PC-9 (cell line): ENCODE data around the gene SH3GL2. TPM values are rescaled to one million over a fixed set of nuclear protein-coding genes. Genes with fewer than 3 reads are reported as not detected.

Experiments used
- BruUV-seq: library from RNA; stranded (reverse); fragments of 400-500 nt; replicated peaks from 2 replicates; lab custom pipeline; 2021; lab: Mats Ljungman, UMichigan
- CTCF ChIA-PET: fragments of 300-600 bp; sonication (Branson Sonifier 250); formaldehyde crosslinking; loops from one replicate; lab custom pipeline; 2022; ENCODE audit warnings: antibody characterized with exemption; lab: Charles Lee
- POLR2A ChIA-PET: fragments of 300-600 bp; sonication (Branson Sonifier 250); formaldehyde crosslinking; loops from one replicate; lab custom pipeline; 2022; ENCODE audit warnings: antibody characterized with exemption; ENCODE audit not compliant: unreplicated experiment; lab: Charles Lee
- DNase-seq, 2 experiments: peaks; one replicate each; pipeline versions ENCODE4 v3.0.0 to v3.0.0-alpha.2; 2015 to 2022; ENCODE audit warnings: mixed read lengths in 1 of 2
- H2AFZ ChIP-seq: fragments of 200-600 bp; sonication (generic); 2 replicates; pipeline ENCODE4 v1.8.1; 2017; ENCODE audit warnings: antibody characterized with exemption
- H3F3A ChIP-seq: fragments of 200-600 bp; sonication (generic); 2 replicates; pipeline ENCODE4 v1.8.1; 2017; ENCODE audit warnings: antibody characterized with exemption, mild to moderate bottlenecking, low read depth; ENCODE audit not compliant: insufficient read depth
- H3K27ac ChIP-seq: fragments of 200-600 bp; sonication (generic); 2 replicates; pipeline ENCODE4 v1.6.1; 2016; ENCODE audit warnings: mixed run types
- H3K27me3 ChIP-seq: fragments of 200-600 bp; sonication (generic); 2 replicates; pipeline ENCODE4 v1.6.1; 2016; ENCODE audit warnings: low read depth, mixed run types; ENCODE audit not compliant: insufficient read depth
- H3K36me3 ChIP-seq: fragments of 200-600 bp; sonication (generic); 2 replicates; pipeline ENCODE4 v1.6.1; 2016; ENCODE audit warnings: low read depth, mixed run types
- H3K4me1 ChIP-seq: fragments of 200-600 bp; sonication (generic); replicated peaks from 2 replicates; pipeline ENCODE4 v1.6.1; 2016; ENCODE audit warnings: mixed run types; ENCODE audit not compliant: insufficient read depth
- H3K4me2 ChIP-seq: fragments of 200-600 bp; sonication (generic); 2 replicates; pipeline ENCODE4 v1.6.1; 2017; ENCODE audit warnings: mixed run types
- H3K4me3 ChIP-seq: fragments of 200-600 bp; sonication (generic); 2 replicates; pipeline ENCODE4 v1.6.1; 2016; ENCODE audit warnings: mixed run types
- H3K79me2 ChIP-seq: fragments of 200-600 bp; sonication (generic); 2 replicates; pipeline ENCODE4 v1.6.1; 2017; ENCODE audit warnings: low read depth, mixed run types
- H3K9me2 ChIP-seq: fragments of 200-600 bp; sonication (generic); 2 replicates; pipeline ENCODE4 v1.8.1; 2017; ENCODE audit warnings: mild to moderate bottlenecking; ENCODE audit not compliant: insufficient read depth
- H3K9me3 ChIP-seq: fragments of 200-600 bp; sonication (generic); 2 replicates; pipeline ENCODE4 v1.8.1; 2016; ENCODE audit warnings: low read depth; ENCODE audit not compliant: insufficient read depth
- H4K20me1 ChIP-seq: fragments of 200-600 bp; sonication (generic); 2 replicates; pipeline ENCODE4 v1.8.1; 2017; ENCODE audit not compliant: insufficient read depth
- EZH2 ChIP-seq: fragments of 200-600 bp; sonication (generic); IDR thresholded peaks from 2 replicates; pipeline ENCODE4 v1.8.0; 2017; ENCODE audit warnings: antibody characterized with exemption, low read depth
- intact Hi-C: fragments of 100-400 bp; cut with micrococcal nuclease; formaldehyde crosslinking; loops from one replicate; pipeline ENCODE4 v1.10.0; 2022; ENCODE audit not compliant: unreplicated experiment
- total RNA-seq: library from RNA; stranded (reverse); gene quantifications from 2 replicates; pipeline ENCODE4 v1.2.3, GENCODE V29; 2021
- TF ChIP-seq, protein P1 (sequence below): fragments of 200-600 bp; sonication (generic); conservative IDR thresholded peaks from 2 replicates; pipeline ENCODE4 v1.6.1; 2017; ENCODE audit warnings: mixed run types, antibody characterized with exemption, mild to moderate bottlenecking, moderate library complexity

SH3GL2 gene
- total RNA-seq, 1 experiment from 2014 or later: not detected

DNA sequence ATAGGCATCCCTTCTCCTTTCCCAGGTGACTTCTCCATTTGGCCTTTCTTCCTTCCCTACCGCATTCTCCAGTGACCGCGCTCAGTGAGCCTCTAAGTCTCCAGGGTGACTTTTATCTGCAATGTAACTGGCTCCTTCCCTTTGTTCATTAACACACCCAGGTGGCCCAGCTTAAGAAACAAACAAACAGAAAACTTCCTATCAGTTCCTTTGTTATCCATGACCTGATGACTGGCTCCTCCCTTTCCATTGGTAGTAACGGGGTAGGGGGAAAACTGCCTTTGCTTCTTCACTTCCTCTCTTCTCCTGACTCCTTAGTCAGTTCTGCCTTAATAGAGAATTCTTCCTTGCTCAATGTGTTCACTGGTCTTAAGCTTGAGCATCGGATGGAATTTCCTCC lies 7.0 kb upstream of the SH3GL2 start:
- no peak overlapping the region for H3K4me3 ChIP-seq
- intact Hi-C loops: no loop called here
- no peak for DNase-seq
- H3K79me2 ChIP-seq: no peaks in the 10 kb centered on the region
- H3K9me3 ChIP-seq: no peaks in the 10 kb centered on the region
- no peaks in the 10 kb centered on the region for H3K36me3 ChIP-seq
- H3K4me1 ChIP-seq: no peaks in the 10 kb centered on the region
- no peak overlapping the region for H3K4me2 ChIP-seq
- no peak overlapping the region for H3K27ac ChIP-seq
- TF ChIP-seq, protein P1, sequence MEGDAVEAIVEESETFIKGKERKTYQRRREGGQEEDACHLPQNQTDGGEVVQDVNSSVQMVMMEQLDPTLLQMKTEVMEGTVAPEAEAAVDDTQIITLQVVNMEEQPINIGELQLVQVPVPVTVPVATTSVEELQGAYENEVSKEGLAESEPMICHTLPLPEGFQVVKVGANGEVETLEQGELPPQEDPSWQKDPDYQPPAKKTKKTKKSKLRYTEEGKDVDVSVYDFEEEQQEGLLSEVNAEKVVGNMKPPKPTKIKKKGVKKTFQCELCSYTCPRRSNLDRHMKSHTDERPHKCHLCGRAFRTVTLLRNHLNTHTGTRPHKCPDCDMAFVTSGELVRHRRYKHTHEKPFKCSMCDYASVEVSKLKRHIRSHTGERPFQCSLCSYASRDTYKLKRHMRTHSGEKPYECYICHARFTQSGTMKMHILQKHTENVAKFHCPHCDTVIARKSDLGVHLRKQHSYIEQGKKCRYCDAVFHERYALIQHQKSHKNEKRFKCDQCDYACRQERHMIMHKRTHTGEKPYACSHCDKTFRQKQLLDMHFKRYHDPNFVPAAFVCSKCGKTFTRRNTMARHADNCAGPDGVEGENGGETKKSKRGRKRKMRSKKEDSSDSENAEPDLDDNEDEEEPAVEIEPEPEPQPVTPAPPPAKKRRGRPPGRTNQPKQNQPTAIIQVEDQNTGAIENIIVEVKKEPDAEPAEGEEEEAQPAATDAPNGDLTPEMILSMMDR: no peak
- TF ChIP-seq EZH2: no peak
- H3K27me3 ChIP-seq: peaks cover 16% of the 10 kb centered on the region
- BruUV-seq: no TSS peak
- POLR2A ChIA-PET: no interaction called here
- no peaks in the 10 kb centered on the region for H3F3A ChIP-seq
- no peak overlapping the region for H2AFZ ChIP-seq
- H4K20me1 ChIP-seq: no peaks in the 10 kb centered on the region
- H3K9me2 ChIP-seq: no peaks in the 10 kb centered on the region
- CTCF ChIA-PET: no interaction called here

DNA sequence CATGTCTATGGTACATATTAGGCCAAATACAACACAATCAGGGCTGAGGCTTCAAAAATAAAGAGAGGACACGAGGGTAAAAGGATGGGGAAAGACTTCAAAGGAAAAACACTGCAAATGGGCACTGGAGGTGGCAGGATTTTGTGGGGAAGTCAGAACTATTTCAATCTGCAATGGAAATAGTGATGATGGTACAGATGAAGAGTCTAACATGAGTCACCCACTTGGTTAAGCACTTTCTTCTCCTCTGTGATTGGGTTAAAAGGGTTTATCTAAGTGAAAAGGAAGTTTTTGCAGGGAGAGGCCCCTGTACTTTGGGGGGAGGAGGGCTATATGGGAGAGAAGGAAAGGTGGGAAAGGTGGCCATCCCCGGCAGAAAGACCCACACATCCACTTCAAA lies 4.5 kb upstream of the SH3GL2 start:
- Histone ChIP-seq H3K27ac (no peak overlapping the region), H3K9me3 (no peaks in the 10 kb centered on the region), H3K4me2 (no peak overlapping the region), H3K4me1 (no peaks in the 10 kb centered on the region), H3K36me3 (no peaks in the 10 kb centered on the region), H3K79me2 (no peaks in the 10 kb centered on the region), H3K4me3 (no peak overlapping the region), H3K27me3 (peaks cover 16% of the 10 kb centered on the region), H3K9me2 (no peaks in the 10 kb centered on the region), H3F3A (no peaks in the 10 kb centered on the region), H4K20me1 (no peaks in the 10 kb centered on the region), H2AFZ (no peak overlapping the region)
- TF ChIP-seq EZH2: no peak
- TF ChIP-seq, protein P1: no peak
- POLR2A ChIA-PET: no interaction called here
- no peak for DNase-seq
- BruUV-seq: no TSS peak
- intact Hi-C loops: no loop called here
- CTCF ChIA-PET: no interaction called here

DNA sequence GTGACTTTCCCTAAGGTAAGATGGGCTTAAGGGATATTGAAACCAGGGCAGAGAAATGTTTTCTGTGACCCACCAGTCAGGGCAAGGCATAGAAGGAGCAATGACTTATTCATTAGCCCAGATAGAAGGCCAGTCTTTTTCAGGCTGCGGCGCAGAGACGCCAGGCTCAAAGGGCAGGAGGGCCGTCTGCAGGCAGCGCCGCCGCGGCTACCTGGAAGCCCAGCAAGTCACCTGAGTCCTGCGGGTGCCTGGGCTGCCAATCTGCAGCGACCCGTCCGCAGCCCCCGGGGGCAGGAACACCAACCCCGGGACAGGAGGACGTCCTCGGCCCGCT lies 322 bp upstream of the SH3GL2 start:
- Histone ChIP-seq H3K4me2 (no peak overlapping the region), H3K27ac (no peak overlapping the region), H2AFZ (no peak overlapping the region), H4K20me1 (no peaks in the 10 kb centered on the region), H3F3A (no peaks in the 10 kb centered on the region), H3K36me3 (no peaks in the 10 kb centered on the region), H3K79me2 (no peaks in the 10 kb centered on the region), H3K4me1 (no peaks in the 10 kb centered on the region), H3K9me2 (no peaks in the 10 kb centered on the region), H3K27me3 (peaks cover 9% of the 10 kb centered on the region), H3K9me3 (no peaks in the 10 kb centered on the region), H3K4me3 (no peak overlapping the region)
- ChIA-PET CTCF (no interaction called here), POLR2A (no interaction called here)
- BruUV-seq: no TSS peak
- TF ChIP-seq EZH2: no peak
- TF ChIP-seq, protein P1: no peak
- no peak for DNase-seq
- intact Hi-C loops: no loop called here
